GM18951 (cell line): Measurements from ENCODE around the gene NIFK.
A peak's percentile ranks its signal among the peaks of the same experiment; 100 is the strongest.

Source experiments
- POLR2A ChIP-seq: IDR thresholded peaks from 4 replicates; pipeline ENCODE4 v1.6.1; 2011; ENCODE audit warnings: mild to moderate bottlenecking; ENCODE audit not compliant: insufficient read length, insufficient read depth; ENCODE audit errors: extremely low read depth
- in situ Hi-C: fragments of 300-500 bp; cut with MboI; formaldehyde crosslinking; loops from one replicate; pipeline ENCODE4 v1.12.0; 2022; ENCODE audit warnings: low sequenced_read_pairs, mixed read lengths, inconsistent platforms; ENCODE audit not compliant: unreplicated experiment

Gene NIFK

DNA sequence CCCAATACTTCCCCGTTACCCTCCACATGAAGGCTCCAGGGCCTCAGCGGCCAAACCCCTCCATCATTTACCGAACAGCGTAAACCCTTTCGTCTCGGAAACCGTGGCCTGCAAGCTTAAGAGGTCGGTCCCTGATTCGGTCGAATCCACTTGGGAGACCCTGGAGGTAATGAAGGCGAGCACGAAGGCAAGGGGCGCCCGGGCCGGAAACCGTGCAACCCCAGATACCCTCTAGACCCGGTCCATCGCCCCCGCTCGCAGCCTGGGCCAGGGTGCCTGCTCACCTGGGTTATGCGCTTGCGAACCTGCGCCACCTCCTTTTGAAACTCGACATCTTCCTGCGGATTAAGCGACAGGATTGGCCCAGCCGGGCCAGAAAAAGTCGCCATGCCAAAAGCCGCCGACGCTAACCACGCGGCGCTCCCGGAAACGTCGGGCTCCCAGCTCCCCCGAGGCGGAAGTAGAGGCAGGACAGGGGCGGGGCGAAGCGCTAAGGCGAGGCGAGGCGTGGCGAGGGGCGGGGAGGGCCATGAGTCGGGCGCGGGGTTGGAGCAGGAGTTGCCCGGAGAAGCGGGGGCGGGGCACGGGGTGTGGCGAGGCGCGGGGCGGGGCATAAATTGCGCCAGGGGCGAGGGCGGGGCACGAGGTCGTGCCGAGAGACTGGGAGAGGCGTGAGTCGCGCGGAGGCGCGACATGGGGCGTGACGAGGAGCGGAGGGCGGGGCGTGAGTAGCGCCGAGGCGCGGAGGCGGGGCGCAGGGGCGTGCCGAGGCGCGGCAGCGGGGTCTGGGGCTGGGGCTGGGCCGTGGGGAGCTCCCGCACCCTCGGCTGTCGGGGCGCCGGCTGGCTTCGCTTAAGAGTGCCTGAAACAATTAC lies at the start of gene NIFK:
Gene NIFK (minus strand): TSS at position 414 of the 875 bp plus-strand sequence. CDS start 25 bp downstream, at position 389.
- in situ Hi-C loops, result no loop called here
- TF ChIP-seq POLR2A, result peak; percentile 86

DNA sequence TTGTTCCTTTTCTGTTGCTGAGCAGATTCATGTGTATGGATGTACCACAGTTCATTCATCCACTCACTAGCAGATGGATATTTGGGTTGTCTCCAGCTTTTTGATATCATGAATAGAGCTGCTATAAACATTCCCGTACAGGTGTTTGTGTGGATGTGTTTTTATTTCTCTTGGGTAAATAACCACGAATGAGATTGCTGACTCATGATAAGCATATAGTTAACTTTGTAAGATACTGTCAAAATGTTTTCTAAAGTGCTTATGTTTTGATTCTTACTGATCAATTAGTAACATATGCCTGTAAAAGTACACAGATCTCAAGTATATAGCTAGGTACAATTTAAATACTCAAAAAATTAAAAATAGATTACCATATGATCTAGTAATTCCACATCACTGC lies 46.5 kb upstream of the NIFK start:
- no peak for TF ChIP-seq POLR2A

DNA sequence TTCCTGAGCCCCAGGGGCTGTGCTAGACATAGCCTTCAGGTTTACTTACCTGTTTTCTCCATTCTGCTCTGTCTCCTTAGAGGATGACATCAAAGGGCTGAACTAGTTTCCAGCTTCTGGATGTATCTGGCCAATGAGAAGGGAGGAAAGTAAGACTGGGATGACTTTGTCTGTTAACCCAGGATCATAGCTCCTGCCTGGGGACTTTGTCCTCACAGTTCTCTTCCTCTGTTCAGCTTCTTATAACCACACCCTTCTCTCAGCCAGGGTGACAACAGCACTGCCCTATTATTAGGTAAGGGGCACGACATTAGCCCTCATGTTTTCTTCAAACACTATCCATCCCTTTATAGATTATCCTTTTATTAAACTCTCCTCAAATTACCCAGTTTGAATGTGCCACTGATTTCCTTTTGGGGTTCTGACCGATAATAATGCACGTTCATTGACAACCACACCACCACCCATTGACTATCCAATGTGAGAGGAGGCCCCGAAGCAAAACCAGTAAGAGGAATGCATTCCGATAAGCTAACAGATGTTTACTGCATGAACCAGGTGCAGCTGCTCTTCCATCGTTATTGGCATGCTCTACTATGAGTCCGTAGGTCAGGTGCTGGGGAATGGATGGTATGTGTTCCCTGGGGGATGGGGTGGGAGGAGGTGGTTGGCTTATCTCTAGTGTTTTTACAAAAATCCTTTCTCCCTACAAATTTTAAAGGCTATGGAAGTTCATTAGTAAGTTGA lies 42.2 kb upstream of the NIFK start:
- no peak for TF ChIP-seq POLR2A
- in situ Hi-C loops, result no loop called here

More for the DNA sequence above, 46.5 kb upstream of the NIFK start:
- in situ Hi-C loops, result no loop called here

DNA sequence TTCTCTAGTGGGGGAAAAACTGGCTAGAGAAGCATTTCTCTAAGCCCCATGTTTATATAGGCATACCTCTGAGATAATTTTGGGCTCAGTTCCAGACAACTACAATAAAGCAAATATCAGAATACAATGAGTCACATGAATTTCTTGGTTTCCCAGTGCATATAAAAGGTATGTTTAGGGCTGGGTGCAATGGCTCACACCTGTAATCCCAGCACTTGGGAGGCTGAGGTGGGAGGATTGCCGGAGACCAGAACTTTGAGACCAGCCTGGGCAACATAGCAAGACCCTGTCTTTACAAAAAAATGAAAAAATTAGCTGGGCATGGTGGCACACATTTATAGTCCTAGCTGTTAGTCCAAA lies 41.0 kb upstream of the NIFK start:
- TF ChIP-seq POLR2A, result no peak
- in situ Hi-C loops, result no loop called here

DNA sequence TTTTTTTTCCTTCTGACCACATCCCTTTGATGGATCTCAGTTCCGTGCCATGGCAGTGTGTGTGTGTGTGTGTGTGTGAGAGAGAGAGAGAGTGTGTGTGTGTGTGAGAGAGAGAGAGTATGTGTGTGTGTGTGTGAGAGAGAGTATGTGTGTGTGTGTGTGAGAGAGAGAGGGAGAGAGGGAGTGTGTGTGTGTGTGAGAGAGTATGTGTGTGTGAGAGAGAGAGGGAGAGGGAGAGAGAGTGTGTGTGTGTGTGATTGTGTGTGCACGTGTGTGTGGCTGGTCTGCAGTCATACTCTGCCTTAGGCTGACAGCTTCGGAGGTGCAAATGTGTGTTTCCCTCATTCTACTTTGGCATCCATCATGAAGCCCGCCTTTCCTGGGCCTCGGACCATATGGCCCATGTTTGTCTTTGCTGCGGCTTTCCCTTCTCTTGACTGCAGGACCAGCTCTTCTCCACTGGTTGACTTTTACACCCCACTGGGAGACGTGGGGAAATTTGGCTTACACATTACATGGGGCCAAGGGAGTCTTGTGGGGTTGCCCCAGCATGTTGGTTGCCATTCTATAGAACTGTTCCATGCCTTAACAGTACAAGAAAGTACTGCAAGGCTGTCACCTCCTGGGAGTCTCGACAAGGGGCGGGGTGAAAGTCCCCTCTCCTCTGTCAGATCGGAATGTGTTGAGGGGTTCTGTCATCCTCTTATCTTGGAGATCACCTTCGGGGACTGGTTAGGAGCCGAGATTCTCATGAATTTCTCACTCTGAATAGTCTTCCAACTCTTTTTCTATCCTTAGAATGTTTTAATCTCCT lies 40.4 kb upstream of the NIFK start:
- in situ Hi-C loops, result no loop called here
- no peak for TF ChIP-seq POLR2A

DNA sequence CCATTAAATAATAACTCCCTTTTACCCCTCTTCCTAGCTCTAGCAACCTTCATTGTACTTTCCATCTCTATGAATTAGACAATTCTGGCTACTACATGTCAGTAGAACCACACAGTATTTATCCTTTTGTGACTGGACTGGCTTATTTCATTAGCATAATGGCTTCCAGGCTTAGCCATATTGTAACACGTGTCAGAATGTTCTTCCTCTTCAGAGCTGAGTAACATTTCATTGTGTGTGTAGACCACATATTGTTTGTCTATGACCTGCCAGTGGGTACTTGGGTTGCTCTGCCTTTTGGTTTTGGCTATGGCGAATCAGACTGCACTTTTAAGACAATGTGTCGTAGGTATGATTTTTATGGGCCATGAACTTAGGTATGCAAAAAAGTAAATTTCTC lies 39.7 kb upstream of the NIFK start:
- in situ Hi-C loops, result no loop called here
- no peak for TF ChIP-seq POLR2A

DNA sequence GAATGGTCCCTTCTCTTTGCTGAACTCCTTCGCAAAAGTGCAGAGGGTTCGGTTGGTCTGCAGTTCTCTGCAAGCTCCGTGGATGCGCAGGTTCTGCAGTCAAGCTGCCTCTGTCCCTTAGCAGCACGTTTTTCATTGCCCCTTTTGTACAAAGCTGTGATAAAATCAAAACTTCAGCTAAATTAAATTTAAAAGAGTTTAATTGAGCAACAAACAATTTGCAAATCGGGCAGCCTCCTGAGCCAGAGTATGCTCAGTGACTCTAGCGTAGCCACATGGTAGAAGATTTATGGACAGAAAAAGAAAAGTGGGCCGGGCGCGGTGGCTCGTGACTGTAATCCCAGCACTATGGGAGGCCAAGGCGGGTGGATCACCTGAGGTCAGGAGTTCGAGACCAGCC lies 37.6 kb upstream of the NIFK start:
- in situ Hi-C loops, result no loop called here
- TF ChIP-seq POLR2A, result no peak

DNA sequence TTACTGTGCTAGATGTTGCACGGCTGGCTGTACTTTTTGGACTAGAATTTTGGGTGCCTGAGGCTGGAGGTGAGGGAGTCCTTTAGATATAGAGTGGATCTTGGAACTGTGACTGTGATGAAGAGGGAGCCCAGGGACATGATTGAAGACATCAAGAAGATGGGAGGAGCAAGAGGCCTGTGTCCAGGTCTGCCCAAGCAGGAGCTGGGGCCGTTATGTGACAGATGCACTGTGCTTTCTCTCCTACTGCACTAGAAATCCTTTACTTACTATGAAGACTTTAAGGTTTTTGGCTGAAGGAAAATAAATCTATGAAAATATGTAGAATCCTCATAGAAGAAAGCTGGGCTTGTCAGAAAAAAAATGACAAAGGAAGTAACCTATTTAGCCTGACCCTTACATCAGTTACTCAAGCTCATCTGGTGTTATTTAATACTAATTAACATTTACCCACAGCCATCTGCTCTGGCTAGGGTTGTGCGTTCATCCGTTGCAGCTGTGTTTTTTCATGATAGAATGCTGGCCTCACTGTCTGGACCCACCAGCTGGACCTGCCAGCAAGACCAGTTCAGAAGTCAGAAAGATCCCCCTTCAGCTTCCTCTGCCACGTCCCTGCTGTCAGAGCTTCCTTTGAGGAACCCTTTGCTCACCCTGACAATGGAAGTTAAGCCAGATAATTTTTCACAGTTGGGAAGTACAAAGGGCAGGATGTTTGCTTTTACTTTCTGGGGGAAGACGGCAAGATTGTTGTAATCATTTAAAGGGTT lies 35.5 kb upstream of the NIFK start:
- TF ChIP-seq POLR2A, result no peak
- in situ Hi-C loops, result no loop called here

DNA sequence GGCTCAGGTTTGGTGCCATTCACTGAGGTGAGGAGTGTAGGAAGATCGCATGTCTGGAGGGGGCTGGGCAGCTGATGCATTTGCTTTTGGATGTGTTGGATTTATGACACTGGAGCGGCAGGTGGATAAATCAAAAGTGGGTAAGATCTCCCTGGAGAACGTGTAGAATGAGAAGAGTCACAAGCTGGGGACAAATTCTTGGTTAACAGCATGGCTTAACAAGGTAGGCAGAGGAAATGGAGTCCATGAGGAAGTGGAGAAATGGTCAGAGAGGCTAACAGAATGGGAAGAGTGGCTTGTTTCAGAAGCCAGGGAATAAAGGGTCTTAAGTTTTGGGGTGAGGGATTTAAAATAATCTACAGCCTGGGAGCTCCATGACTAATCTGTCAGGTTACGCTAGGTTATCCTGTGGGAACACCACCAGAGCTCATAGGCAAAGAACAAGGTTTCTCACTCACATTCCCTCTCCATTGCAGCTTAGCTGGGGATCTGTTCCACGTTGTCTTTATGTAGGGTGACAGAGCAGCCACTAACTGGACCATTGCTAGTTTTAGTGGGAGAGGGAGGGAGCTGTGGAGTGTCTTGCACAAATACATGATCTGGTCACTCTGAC lies 31.6 kb upstream of the NIFK start:
- in situ Hi-C loops, result no loop called here
- no peak for TF ChIP-seq POLR2A

DNA sequence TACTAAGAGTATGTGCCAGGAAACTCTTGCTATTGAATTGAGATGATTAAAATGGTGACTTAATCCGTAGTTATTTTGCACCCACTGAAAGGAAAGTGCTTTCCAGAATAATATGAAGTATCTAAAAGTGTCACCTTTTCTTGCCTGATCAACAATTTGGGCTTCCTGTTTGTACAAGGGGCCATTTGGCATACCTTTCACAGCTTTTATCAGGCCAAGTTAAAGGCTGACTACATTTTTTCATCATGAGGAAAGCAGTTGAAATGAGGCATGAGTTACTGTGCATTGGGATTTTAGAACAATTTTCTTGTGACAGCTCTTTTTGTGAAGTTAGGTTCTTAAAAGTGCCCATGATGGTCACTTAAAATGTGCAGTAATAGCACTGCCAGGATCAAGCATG lies 29.9 kb upstream of the NIFK start:
- TF ChIP-seq POLR2A, result no peak
- in situ Hi-C loops, result no loop called here

DNA sequence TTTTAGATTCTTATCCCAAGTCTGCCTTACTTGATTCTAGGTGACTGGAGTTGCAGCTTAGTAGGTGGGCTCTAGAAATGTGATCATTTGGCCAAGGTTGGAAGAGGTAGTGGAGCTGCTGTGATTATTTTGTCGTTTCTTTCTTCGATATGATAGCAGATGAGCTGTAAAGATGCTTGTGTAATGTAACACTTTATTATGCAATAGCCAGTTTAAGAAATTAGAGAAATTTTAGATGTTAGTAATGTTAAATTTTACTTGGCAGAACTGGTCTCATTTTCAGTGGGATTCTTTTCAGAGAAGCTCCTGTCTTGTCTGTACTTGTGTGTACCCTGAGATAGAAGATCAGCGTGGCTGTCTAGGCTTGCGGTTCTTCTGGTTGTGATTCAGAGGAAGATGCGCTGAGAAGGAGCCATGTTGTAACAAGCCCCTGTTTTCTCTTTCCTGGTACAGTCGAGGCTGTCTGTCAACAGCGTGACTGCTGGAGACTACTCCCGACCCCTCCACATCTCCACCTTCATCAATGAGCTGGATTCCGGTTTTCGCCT lies 28.1 kb upstream of the NIFK start:
- in situ Hi-C loops, result no loop called here
- no peak for TF ChIP-seq POLR2A
